Measurements from ENCODE around the gene BRWD1.

GRCh38 chr21:39196838-39197237 is 116.6 kb downstream of the BRWD1 start:
- no peak for TF ChIP-seq CTCF (conservative IDR thresholded peaks at IDR 0.05 in 1 of 2, IDR thresholded peaks at IDR 0.05 in 1 of 2; ENCODE audit: low read depth in 1 of 2, low read length in 2 of 2)
- no peak for TF ChIP-seq EZH2 (IDR thresholded peaks at IDR 0.05; ENCODE audit: low read length, missing control alignments)

Measured in fibroblast of lung (primary cell).